NB4 (cell line): ENCODE results near the gene HDGF.

Experiments used
- CTCF ChIP-seq: IDR thresholded peaks from one replicate; pipeline ENCODE4 v1.5.1; 2012; ENCODE audit warnings: low read depth, low read length
- POLR2A ChIP-seq: IDR thresholded peaks from 2 replicates; pipeline ENCODE4 v1.6.1; 2011; ENCODE audit warnings: mild to moderate bottlenecking; ENCODE audit not compliant: insufficient read length; ENCODE audit errors: extremely low read depth

- TF ChIP-seq POLR2A (no peak), CTCF (no peak)
Observed at GRCh38 chr1:156712626-156713025, 38.8 kb downstream of the HDGF start.
